Posterior vena cava (tissue), 2 donors: ENCODE data around the gene KYNU. TPM values are rescaled to one million over a fixed set of nuclear protein-coding genes. Genes with fewer than 3 reads are reported as not detected.
"Not testable (repeated sequence)": the region's sequence is repeated elsewhere in the genome, so short reads cannot be mapped to it uniquely, and the experiment has no call there.

Experiments used
- DNase-seq: peaks from one replicate; pipeline ENCODE4 v3.0.0-alpha.2; 2020; ENCODE audit warnings: low spot score
- intact Hi-C, 2 donors: fragments of 100-400 bp; cut with DNase I; formaldehyde crosslinking; loops; one replicate each; pipeline versions ENCODE4 v1.14.1 to v1.14.2; 2022 to 2023
- total RNA-seq, 2 donors: library from RNA; stranded (reverse); fragmentation: NEBNext Ultra II Directional; extraction: Animal tissue kit (Norgen Biotek cat#: 25700); gene quantifications; one replicate each; pipeline ENCODE4 v1.2.1, GENCODE V29; 2021
- donor health status: DM: yes; HTN: yes; CAD: no.
- donor health status: DM: yes; HTN: yes; CAD: no.

Gene KYNU
- total RNA-seq, 2 donors from 2014 or later = 3.0 to 6.9 TPM

- intact Hi-C loops = no loop called here
These were observed 191.0 kb downstream of the KYNU start for GRCh38 chr2:143068509-143068908.

DNA sequence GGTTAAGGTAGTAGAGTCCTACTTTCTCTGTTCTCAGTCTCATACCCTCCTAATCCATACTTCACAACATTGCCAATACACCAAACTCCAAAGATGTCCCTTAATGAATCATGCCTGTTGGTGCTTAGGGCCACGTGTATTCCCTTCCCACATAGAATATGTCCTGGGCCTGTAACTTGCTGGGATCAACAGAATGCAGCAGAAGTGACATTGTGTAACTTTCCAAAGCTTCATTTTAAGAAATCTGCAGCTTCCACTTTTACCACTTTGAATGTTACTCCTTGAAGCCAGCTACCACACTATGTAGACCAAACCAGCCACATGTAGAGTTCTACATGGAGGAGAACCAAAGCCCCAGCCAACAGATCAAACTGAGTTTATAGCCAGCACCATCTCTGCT lies 193.2 kb downstream of the KYNU start:
- no peak for DNase-seq
- intact Hi-C loops = no loop called here

More at GRCh38 chr2:143068509-143068908, 191.0 kb downstream of the KYNU start:
- no peak for DNase-seq

DNA sequence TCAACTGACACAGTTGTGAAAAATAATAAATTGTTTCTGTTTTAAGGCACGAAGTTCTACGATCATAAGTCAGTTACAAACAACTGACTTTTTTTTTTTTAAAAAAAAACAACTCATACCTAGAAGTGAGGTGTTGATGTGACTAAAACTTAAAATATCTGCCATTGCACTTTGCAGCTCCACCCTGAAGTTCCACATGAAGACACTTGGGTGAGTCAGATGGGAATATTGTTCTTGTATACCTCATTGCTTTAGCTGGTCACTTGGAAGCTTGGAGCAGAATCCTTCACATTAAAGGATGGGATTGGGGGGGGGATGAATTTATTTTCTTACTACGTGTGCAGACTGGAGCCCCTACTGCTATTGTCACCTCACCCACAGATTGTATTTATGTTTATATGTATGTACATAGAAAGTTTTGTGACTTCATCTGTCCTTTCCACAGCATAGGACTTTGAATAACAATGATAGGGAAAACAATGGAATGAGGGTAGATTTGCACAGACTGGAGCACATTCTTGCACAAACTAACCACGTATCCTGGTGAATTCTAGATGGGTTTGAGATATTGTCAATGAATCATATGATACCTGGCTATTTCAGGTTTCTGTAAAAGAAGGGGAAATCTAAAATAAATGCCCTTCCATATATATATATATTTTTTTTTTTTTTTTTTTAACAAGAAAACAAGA lies 193.9 kb downstream of the KYNU start:
- intact Hi-C loops = no loop called here

DNA sequence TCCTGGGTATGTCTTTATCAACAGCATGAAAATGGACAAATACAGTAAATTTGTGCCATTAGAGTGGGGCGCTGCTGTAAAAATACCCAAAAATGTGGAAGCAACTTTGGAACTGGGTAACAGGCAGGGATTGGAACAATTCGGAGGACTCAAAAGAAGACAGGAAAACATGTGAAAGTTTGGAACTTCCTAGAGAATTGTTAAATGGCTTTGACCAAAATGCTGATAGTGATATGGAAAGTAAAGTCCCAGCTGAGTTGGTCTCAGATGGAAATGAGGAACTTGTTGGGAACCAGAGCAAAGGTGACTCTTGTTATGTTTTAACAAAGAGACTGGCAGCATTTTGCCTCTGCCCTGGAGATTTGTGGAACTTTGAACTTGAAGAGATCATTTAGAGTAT lies 197.4 kb downstream of the KYNU start:
- DNase-seq, intact Hi-C loops: not testable (repeated sequence)

More for the DNA sequence above, 193.9 kb downstream of the KYNU start:
- DNase-seq = no peak

DNA sequence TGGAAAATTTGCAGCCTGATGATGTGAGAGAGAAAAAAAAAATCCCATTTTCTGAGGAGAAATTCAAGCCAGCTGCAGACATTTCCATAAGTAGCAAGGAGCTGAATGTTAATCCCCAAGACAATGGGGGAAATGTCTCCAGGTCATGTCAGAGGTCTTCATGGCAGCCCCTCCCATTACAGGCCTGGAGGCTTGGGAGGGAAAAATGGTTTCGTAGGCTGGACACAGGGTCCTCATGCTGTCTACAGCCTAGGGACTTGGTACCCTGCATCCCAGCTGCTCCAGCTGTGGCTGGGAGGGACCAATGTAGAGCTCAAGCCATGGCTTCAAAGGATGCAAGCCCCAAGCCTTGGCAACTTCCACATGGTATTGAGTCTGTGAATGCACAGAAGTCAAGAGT lies 198.2 kb downstream of the KYNU start:
- intact Hi-C loops = no loop called here
- no peak for DNase-seq

GRCh38 chr2:143078104-143078503 lies 200.6 kb downstream of the KYNU start:
- no peak for DNase-seq
- intact Hi-C loops = no loop called here

GRCh38 chr2:143081616-143082015 lies 204.2 kb downstream of the KYNU start:
- intact Hi-C loops = no loop called here
- no peak for DNase-seq

DNA sequence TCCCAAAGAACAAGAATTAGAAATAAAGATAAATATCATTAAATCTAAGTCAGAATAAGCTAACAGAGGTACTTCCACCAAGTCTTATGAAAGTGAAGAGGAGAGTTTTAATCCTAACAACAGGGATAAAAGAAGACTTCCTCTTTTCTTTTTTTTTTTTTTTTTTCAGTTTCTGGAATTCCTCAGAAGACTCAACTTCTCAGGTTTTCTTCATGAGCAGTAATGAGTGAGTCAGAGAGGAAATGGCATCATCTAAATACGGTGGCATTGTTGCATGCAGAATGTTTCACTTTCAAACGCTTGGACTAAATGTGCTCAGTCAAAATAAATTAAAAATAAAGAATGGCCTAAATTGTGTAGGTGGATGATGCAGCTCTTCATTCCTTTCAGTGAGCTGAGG lies 206.2 kb downstream of the KYNU start:
- no peak for DNase-seq
- intact Hi-C loops = no loop called here

GRCh38 chr2:143084462-143084861 lies 207.0 kb downstream of the KYNU start:
- no peak for DNase-seq
- intact Hi-C loops = no loop called here

DNA sequence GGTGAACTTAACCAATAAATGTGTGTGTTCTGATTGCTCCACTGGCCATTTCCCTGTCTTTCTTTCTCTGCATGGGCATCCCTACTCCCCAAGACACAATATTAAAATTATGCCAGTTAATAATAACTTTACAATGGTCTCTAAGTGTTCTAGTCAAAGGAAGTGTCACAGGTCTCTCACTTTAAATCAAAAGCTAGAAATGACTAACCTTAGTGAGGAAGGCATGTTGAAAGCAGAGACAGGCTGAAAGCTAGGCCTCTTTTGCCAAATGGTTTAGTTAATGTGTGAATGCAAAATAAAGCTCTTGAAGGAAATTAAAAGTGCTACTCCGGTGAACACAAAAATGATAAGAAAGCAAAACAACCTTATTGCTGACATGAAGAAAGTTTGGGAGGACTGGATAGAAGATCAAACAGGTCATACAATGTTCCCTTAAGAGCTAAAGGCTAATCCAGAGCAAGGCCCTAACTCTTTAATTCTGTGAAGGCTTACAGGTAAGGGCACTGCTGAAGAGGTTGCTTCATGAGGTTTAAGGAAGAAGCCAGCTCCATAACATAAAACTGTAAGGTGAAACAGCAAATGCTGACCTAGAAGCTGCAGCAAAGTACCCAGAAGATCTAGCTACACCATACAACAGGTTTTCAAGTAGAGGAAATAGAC lies 207.8 kb downstream of the KYNU start:
- no peak for DNase-seq
- intact Hi-C loops = no loop called here

GRCh38 chr2:143087033-143087432 lies 209.6 kb downstream of the KYNU start:
- intact Hi-C loops = no loop called here
- no peak for DNase-seq

GRCh38 chr2:143088388-143088787 lies 210.9 kb downstream of the KYNU start:
- intact Hi-C loops = no loop called here
- DNase-seq = no peak

GRCh38 chr2:143089520-143089919 lies 212.1 kb downstream of the KYNU start:
- DNase-seq, intact Hi-C loops: not testable (repeated sequence)
